Measurements from ENCODE around the gene NTRK2.

NTRK2 gene

GRCh38 chr9:84686068-84686467, 16.5 kb downstream of the NTRK2 start:
- no peak for DNase-seq

DNA sequence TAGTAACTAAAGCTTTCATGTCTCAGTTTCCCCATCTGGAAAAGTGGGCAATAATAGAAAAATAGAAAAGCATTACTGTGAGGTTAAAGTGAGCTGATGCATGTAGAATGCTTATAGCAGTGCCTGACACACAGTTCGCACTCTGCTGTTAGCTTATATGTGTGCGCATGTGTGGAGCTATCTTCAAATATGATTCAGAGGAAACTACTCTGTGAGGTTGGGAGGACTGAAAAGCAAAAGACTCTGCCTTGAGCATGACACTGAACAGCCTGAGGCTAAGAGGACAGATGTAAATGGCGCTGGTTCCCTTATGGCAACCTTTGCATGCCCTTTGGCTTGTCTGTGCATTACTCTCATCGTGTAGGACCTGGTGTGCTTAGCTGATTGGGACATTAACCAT, 19.4 kb downstream of the NTRK2 start:
- no peak for DNase-seq

DNA sequence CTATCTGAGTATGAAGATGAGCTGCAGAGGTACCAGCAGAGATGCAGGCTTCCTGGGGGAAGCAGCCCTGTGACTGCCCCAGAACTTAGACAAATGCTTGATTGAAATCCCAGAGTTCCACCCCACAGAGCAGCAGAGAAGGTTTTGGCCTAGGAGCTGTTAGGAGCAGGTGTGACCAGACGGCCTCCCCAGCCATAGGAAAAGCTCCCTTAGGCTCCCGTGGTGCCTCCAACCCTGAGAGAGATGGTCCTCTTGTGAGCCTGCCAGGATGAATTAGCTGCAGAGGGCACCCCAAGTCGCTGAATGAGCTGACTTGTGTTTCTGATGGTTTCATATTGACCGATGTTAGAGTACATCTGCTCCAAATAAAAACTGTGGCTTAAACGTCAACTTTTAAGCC, 22.1 kb downstream of the NTRK2 start:
- DNase-seq, result no peak

DNA sequence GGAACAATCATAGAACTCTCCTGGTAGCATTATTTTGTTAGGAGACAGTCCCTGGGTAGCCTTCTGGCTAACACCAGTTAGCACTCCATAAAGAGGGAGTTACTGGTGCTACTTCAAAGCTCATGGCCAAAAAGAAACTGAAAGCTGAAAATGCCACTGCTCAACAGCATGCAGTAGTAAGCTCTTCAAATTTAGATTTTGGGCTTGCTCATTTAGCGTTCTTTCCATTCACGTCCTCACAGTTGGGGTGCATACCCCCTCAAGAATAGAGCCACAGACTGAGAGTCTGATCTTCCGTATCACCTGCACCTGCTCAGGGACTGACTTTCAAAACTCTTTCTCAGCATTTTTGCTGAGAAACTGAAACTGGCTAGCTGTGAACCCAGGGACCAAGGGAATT, 24.7 kb downstream of the NTRK2 start:
- DNase-seq, result no peak

- DNase-seq, result no peak
Measured at GRCh38 chr9:84697042-84697441, 27.5 kb downstream of the NTRK2 start.

GRCh38 chr9:84697509-84698114, 28.1 kb downstream of the NTRK2 start:
- DNase-seq, result peak; percentile 29

- DNase-seq, result no peak
Measured at GRCh38 chr9:84698323-84698722, 28.8 kb downstream of the NTRK2 start.

DNA sequence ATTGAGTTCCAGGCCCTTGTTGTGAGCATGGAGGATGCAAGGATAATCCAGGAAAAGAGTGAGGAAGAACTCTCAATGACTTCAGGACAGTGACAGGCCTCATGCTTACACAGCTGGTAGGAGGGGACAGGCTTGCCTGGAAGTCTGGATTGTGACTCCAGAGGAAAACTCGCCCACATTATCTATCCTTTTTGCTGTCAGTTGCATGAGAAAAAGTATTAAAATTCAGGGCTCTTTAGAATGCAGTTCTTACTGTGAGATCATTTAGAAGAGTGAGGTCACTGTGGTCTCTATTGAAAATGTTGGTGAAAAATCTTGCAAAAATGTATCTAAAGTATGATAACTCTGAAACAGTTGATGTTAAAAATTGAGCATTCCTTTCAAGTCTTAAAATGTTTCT, 30.5 kb downstream of the NTRK2 start:
- no peak for DNase-seq

DNA sequence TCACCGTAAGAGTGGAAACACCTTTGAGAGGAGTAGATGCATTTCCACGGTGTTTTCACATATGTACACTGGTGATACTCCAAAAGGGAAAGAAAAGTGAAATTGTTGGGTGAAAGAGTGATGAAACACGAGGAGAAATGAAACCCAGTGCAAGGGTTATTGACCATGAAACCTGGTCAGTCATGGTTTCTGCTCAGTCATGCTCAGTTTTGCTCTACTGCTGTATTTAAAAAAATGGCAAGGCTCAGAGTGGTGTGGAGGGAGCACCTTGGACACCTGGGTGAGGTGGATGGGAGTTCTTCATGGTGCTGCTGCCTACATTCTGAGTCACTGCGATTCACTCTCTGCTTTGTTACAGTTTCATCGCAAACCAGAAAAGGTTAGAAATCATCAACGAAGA, 32.3 kb downstream of the NTRK2 start:
- DNase-seq, result no peak

DNA sequence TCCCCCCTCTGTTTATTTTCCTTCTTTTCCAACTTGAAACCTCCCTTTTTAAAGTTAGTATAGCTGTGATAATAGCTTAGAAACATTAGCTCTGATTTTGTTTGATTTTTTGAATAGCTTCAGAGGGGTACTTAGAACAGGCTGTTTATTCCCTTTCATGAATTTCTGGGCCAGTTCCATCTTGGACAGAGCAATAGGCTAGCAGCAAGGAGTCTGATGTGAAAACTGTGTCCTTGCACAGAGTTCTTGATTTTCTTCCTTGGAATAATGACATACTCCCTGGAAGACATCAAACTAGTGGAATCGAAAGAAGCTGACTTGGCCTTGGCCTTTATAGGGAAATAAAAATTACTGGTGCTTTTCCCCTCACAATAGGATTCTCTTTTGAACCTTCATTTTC, 32.9 kb downstream of the NTRK2 start:
- no peak for DNase-seq

- no peak for DNase-seq
Measured at GRCh38 chr9:84703793-84704192, 34.3 kb downstream of the NTRK2 start.

DNA sequence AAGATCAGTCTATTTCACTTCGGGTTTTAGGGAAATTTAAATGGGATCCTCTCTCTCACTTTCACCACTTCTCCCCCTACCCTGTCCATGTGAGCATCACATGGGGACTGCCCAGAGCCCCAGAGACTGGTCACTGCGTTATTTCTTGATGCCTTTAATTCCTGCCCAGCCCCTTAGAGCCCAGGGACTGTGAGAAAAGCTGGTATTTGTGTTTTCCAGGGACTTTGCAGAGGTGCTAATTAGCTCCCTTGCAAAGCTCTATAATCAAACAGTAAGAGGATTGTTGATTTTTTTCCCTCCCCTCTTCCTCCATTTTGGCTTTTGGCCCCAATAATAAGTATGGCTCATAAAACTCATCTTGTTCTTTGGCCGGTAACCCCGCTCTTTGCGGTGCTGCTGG, 35.6 kb downstream of the NTRK2 start:
- DNase-seq, result no peak

GRCh38 chr9:84708400-84708799, 38.9 kb downstream of the NTRK2 start:
- DNase-seq, result no peak

GRCh38 chr9:84709056-84709455, 39.5 kb downstream of the NTRK2 start:
- DNase-seq, result no peak

- DNase-seq, result no peak
Measured at GRCh38 chr9:84710701-84711397, 41.3 kb downstream of the NTRK2 start.

GRCh38 chr9:84711398-84711777, 41.9 kb downstream of the NTRK2 start:
- no peak for DNase-seq

- no peak for DNase-seq
Measured at GRCh38 chr9:84711936-84712335, 42.4 kb downstream of the NTRK2 start.

DNA sequence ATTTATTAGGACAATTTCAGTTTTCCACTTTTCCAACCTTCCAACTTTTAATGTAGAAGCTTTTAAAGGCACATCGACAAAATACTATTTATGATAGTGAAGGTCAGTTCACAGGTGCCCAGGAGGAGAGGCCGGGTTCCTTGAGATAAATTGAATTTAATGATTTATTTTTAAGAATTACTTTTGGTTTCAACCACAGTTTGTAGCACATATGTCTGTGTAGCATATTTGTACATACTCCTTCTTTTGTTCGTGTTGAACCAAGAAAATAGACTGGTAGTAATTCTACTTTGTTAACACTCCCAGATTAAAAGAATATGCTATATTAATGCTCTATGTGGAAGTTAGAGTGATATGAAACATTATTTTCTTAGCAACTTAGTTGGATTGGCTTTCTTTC, 46.7 kb downstream of the NTRK2 start:
- DNase-seq, result no peak

DNA sequence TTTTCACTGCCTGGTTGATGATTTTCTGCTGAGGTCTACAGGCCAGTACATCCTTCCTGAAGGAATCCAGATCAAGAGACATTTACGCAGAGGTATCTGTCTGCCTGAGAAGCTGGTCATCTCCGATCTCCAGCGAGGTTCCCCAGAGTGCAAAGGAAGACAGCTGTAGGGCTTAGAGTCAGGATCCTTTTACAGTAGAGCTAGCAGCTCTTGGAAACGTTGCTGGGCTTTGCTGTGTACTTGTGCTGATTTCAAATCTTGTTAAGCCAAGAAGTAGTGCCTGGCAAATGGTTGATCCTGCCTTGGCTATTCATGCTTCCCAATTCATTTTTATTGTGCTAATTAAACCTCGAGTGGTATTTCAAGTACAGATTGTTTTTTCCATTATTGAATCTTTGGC, 48.9 kb downstream of the NTRK2 start:
- no peak for DNase-seq

DNA sequence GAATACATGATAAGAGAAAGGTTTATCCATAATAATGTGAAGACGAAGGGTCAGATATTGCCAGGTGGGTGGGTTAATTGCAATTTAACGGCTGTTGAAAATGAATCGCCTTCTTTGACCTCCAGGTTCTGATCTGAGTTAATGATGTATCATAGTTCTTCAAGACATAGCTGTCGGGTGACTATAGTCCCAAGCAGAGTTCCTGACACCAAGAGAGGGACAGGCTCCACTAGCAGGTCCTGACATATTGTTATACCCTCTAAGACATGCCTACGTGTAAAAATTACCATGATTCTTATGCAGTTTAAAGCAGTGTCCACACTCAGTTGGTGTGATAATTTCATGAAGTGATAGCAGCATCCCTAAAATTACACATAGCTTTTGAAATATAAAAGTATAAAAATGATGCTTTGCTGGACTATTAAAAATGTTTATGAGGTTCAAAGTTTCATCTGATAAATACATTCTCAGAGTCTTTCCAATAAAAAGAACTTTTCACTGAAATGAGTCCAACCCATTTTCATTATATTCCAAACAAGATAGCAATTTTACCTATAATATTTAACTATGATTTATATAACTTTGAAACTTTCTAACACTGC, 53.0 kb downstream of the NTRK2 start:
- DNase-seq, result no peak

- no peak for DNase-seq
Measured at GRCh38 chr9:84723426-84723825, 53.9 kb downstream of the NTRK2 start.

- DNase-seq, result no peak
Measured at GRCh38 chr9:84731696-84732095, 62.2 kb downstream of the NTRK2 start.

- no peak for DNase-seq
Measured at GRCh38 chr9:84736081-84736480, 66.6 kb downstream of the NTRK2 start.

- no peak for DNase-seq
Measured at GRCh38 chr9:84736536-84736935, 67.0 kb downstream of the NTRK2 start.

GRCh38 chr9:84738353-84738752, 68.8 kb downstream of the NTRK2 start:
- DNase-seq, result no peak
